Endometrium (tissue), 2 donors: ENCODE results near the gene ALOX15B.

Experiments used
- FAIRE-seq: peaks from 2 replicates; lab custom pipeline; 2012; peaks lifted over from hg19 to GRCh38; lab: Jason Lieb, UNC
- donor health status: control.
- donor health status: control.

ALOX15B gene

GRCh38 chr17:8038954-8039610 is at the start of gene ALOX15B:
ALOX15B (plus strand) TSS chr17:8039059; CDS start chr17:8039156, 97 bp downstream.
- FAIRE-seq = no peak

- FAIRE-seq = no peak
These were observed 48.8 kb upstream of the ALOX15B start for GRCh38 chr17:7989781-7990655.

GRCh38 chr17:7992516-7992915 is 46.3 kb upstream of the ALOX15B start:
- no peak for FAIRE-seq

- FAIRE-seq = no peak
These were observed 45.9 kb upstream of the ALOX15B start for GRCh38 chr17:7992924-7993323.

- no peak for FAIRE-seq
These were observed 44.8 kb upstream of the ALOX15B start for GRCh38 chr17:7993972-7994589.

GRCh38 chr17:7995724-7996123 is 43.1 kb upstream of the ALOX15B start:
- FAIRE-seq = no peak

GRCh38 chr17:7997186-7997585 is 41.7 kb upstream of the ALOX15B start:
- no peak for FAIRE-seq

GRCh38 chr17:8001976-8002720 is 36.7 kb upstream of the ALOX15B start, which contains the start of gene GUCY2D:
GUCY2D (plus strand) TSS chr17:8002615; CDS start chr17:8003048, 433 bp downstream.
- FAIRE-seq = no peak

- FAIRE-seq = no peak
These were observed 35.9 kb upstream of the ALOX15B start for GRCh38 chr17:8002721-8003593.

- no peak for FAIRE-seq
These were observed 35.2 kb upstream of the ALOX15B start for GRCh38 chr17:8003594-8004181.

- FAIRE-seq = no peak
These were observed 34.0 kb upstream of the ALOX15B start for GRCh38 chr17:8004899-8005298.

- no peak for FAIRE-seq
These were observed 33.5 kb upstream of the ALOX15B start for GRCh38 chr17:8005357-8005756.

- no peak for FAIRE-seq
These were observed 32.7 kb upstream of the ALOX15B start for GRCh38 chr17:8005967-8006730.

GRCh38 chr17:8006836-8007680 is 31.8 kb upstream of the ALOX15B start:
- FAIRE-seq = no peak

GRCh38 chr17:8007836-8008235 is 31.0 kb upstream of the ALOX15B start:
- no peak for FAIRE-seq

GRCh38 chr17:8012045-8012580 is 26.7 kb upstream of the ALOX15B start:
- FAIRE-seq = no peak

GRCh38 chr17:8012996-8013640 is 25.7 kb upstream of the ALOX15B start:
- no peak for FAIRE-seq
